ENCODE data around the gene NELL1. TPM values are rescaled to one million over a fixed set of nuclear protein-coding genes. Genes with fewer than 3 reads are reported as not detected.

Gene NELL1
- total and polyA plus RNA-seq, 7 donors: 0.34 to 1.1 (median 0.62) TPM; not detected in 3

GRCh38 chr11:21190181-21190580, 520.8 kb downstream of the NELL1 start:
- no peak for TF ChIP-seq CTCF (IDR thresholded peaks at IDR 0.05)
- no peak for TF ChIP-seq POLR2AphosphoS5 (IDR thresholded peaks at IDR 0.05)
- no peak for TF ChIP-seq POLR2A (IDR thresholded peaks at IDR 0.05)
- 86 to 91% methylated on average over 3 of the region's 3 CpGs for WGBS, 2 donors
- H3K9me3 ChIP-seq: no peaks in the 10 kb centered on the region
- H3K27ac ChIP-seq: no peak overlapping the region
- intact Hi-C loops (cut with DNase I): no loop called here
- H3K4me1 ChIP-seq: no peaks in the 10 kb centered on the region
- no peak for DNase-seq
- no peaks in the 10 kb centered on the region for H3K36me3 ChIP-seq
- H3K27me3 ChIP-seq: no peaks in the 10 kb centered on the region
- no peak overlapping the region for H3K4me3 ChIP-seq

GRCh38 chr11:21195995-21196394, 526.6 kb downstream of the NELL1 start:
- 47 to 73% methylated on average over 2 of the region's 2 CpGs for WGBS, 2 donors
- intact Hi-C loops (cut with DNase I): no loop called here

GRCh38 chr11:21198498-21198897, 529.1 kb downstream of the NELL1 start:
- Histone ChIP-seq H3K27ac (no peak overlapping the region), H3K36me3 (no peaks in the 10 kb centered on the region), H3K4me3 (no peak overlapping the region), H3K27me3 (no peaks in the 10 kb centered on the region), H3K9me3 (no peaks in the 10 kb centered on the region), H3K4me1 (no peaks in the 10 kb centered on the region)
- TF ChIP-seq POLR2AphosphoS5 (IDR thresholded peaks at IDR 0.05) (no peak), CTCF (IDR thresholded peaks at IDR 0.05) (no peak), EP300 (IDR thresholded peaks at IDR 0.05) (no peak), POLR2A (IDR thresholded peaks at IDR 0.05) (no peak)
- intact Hi-C loops (cut with DNase I): no loop called here
- 67 to 76% methylated on average over 3 of the region's 3 CpGs for WGBS, 2 donors
- no peak for DNase-seq

More at GRCh38 chr11:21195995-21196394, 526.6 kb downstream of the NELL1 start:
- Histone ChIP-seq H3K4me3 (no peak overlapping the region), H3K4me1 (no peaks in the 10 kb centered on the region), H3K27me3 (no peaks in the 10 kb centered on the region), H3K27ac (no peak overlapping the region), H3K36me3 (no peaks in the 10 kb centered on the region), H3K9me3 (no peaks in the 10 kb centered on the region)
- TF ChIP-seq POLR2AphosphoS5 (IDR thresholded peaks at IDR 0.05): no peak
- TF ChIP-seq CTCF (IDR thresholded peaks at IDR 0.05): no peak
- no peak for TF ChIP-seq EP300 (IDR thresholded peaks at IDR 0.05)
- no peak for TF ChIP-seq POLR2A (IDR thresholded peaks at IDR 0.05)
- DNase-seq: no peak

GRCh38 chr11:21205205-21205604, 535.8 kb downstream of the NELL1 start:
- TF ChIP-seq CTCF (IDR thresholded peaks at IDR 0.05): no peak
- no peak for TF ChIP-seq POLR2AphosphoS5 (IDR thresholded peaks at IDR 0.05)
- no peak for TF ChIP-seq EP300 (IDR thresholded peaks at IDR 0.05)
- TF ChIP-seq POLR2A (IDR thresholded peaks at IDR 0.05): no peak

GRCh38 chr11:21225860-21226259, 556.5 kb downstream of the NELL1 start:
- DNase-seq: no peak
- H3K27me3 ChIP-seq: no peaks in the 10 kb centered on the region
- WGBS, 2 donors: 92 to 96% methylated on average over 3 of the region's 3 CpGs
- no peak overlapping the region for H3K4me3 ChIP-seq
- H3K27ac ChIP-seq: no peak overlapping the region
- no peaks in the 10 kb centered on the region for H3K4me1 ChIP-seq
- TF ChIP-seq CTCF (IDR thresholded peaks at IDR 0.05) (no peak), EP300 (IDR thresholded peaks at IDR 0.05) (no peak), POLR2A (IDR thresholded peaks at IDR 0.05) (no peak), POLR2AphosphoS5 (IDR thresholded peaks at IDR 0.05) (no peak)
- H3K9me3 ChIP-seq: no peaks in the 10 kb centered on the region
- H3K36me3 ChIP-seq: no peaks in the 10 kb centered on the region
- intact Hi-C loops (cut with DNase I): no loop called here

More at GRCh38 chr11:21205205-21205604, 535.8 kb downstream of the NELL1 start:
- H3K36me3 ChIP-seq: no peaks in the 10 kb centered on the region
- no peaks in the 10 kb centered on the region for H3K9me3 ChIP-seq
- H3K4me3 ChIP-seq: no peak overlapping the region
- no peak for DNase-seq
- intact Hi-C loops (cut with DNase I): no loop called here
- no peaks in the 10 kb centered on the region for H3K27me3 ChIP-seq
- H3K27ac ChIP-seq: no peak overlapping the region
- H3K4me1 ChIP-seq: no peaks in the 10 kb centered on the region
- WGBS, 2 donors: 76 to 80% methylated on average over 8 of the region's 8 CpGs
